MM.1S (cell line): Measurements from ENCODE around the gene MEIOC.

Source experiments
- DNase-seq: peaks from one replicate; pipeline ENCODE4 v3.0.0-alpha.2; 2015
- H2AFZ ChIP-seq: fragments of 300-600 bp; sonication (generic); 2 replicates; pipeline ENCODE4 v1.6.0; 2016; ENCODE audit warnings: antibody characterized with exemption, low read length
- H3F3A ChIP-seq: fragments of 300-600 bp; sonication (generic); 2 replicates; pipeline ENCODE4 v1.6.1; 2016; ENCODE audit warnings: mild to moderate bottlenecking, antibody characterized with exemption, low read length, moderate library complexity, mixed read lengths; ENCODE audit not compliant: insufficient read depth
- H3K27ac ChIP-seq: fragments of 300-600 bp; sonication (generic); 2 replicates; pipeline ENCODE4 v1.5.1; 2016; ENCODE audit warnings: mild to moderate bottlenecking, low read length
- H3K27me3 ChIP-seq: fragments of 300-600 bp; sonication (generic); replicated peaks from 2 replicates; pipeline ENCODE4 v1.6.0; 2016; ENCODE audit warnings: low read length; ENCODE audit not compliant: insufficient read depth
- H3K36me3 ChIP-seq: fragments of 300-600 bp; sonication (generic); replicated peaks from 2 replicates; pipeline ENCODE4 v1.6.1; 2016; ENCODE audit warnings: mild to moderate bottlenecking, low read length, mixed read lengths; ENCODE audit not compliant: insufficient read depth
- H3K4me1 ChIP-seq: fragments of 300-600 bp; sonication (generic); 2 replicates; pipeline ENCODE4 v1.6.1; 2016; ENCODE audit warnings: low read length, mixed read lengths
- H3K4me2 ChIP-seq: fragments of 300-600 bp; sonication (generic); 2 replicates; pipeline ENCODE4 v1.6.0; 2016; ENCODE audit warnings: low read depth, low read length
- H3K4me3 ChIP-seq: fragments of 300-600 bp; sonication (generic); 2 replicates; pipeline ENCODE4 v1.5.1; 2016; ENCODE audit warnings: low read length, mixed read lengths
- H3K79me2 ChIP-seq: fragments of 300-600 bp; sonication (generic); 2 replicates; pipeline ENCODE4 v1.6.1; 2016; ENCODE audit warnings: mixed run types, low read length, mixed read lengths
- H3K9ac ChIP-seq: fragments of 300-600 bp; sonication (generic); 2 replicates; pipeline ENCODE4 v1.6.1; 2016; ENCODE audit warnings: low read length, mixed read lengths
- H3K9me2 ChIP-seq: fragments of 300-600 bp; sonication (generic); replicated peaks from 2 replicates; pipeline ENCODE4 v1.6.1; 2016; ENCODE audit warnings: mild to moderate bottlenecking, low read length, mixed read lengths; ENCODE audit not compliant: insufficient read depth
- H3K9me3 ChIP-seq: fragments of 300-600 bp; sonication (generic); replicated peaks from 2 replicates; pipeline ENCODE4 v1.6.1; 2016; ENCODE audit warnings: mild to moderate bottlenecking, low read length, mixed read lengths; ENCODE audit not compliant: insufficient read depth
- H4K20me1 ChIP-seq: fragments of 300-600 bp; sonication (generic); 2 replicates; pipeline ENCODE4 v1.6.1; 2016; ENCODE audit warnings: mild to moderate bottlenecking, low read length, moderate library complexity, mixed read lengths; ENCODE audit not compliant: insufficient read depth
- CTCF ChIP-seq: fragments of 300-600 bp; sonication (generic); IDR thresholded peaks from 2 replicates; pipeline ENCODE4 v1.5.1; 2016; ENCODE audit warnings: antibody characterized with exemption, low read length, mixed read lengths
- EZH2 ChIP-seq: fragments of 300-600 bp; sonication (generic); optimal IDR thresholded peaks from 2 replicates; pipeline ENCODE3; 2017; ENCODE audit warnings: low read depth, mild to moderate bottlenecking, antibody characterized with exemption, low read length, mixed read lengths
- EZH2phosphoT487 ChIP-seq: fragments of 300-600 bp; sonication (generic); IDR thresholded peaks from 2 replicates; pipeline ENCODE4 v1.6.1; 2018; ENCODE audit warnings: antibody characterized with exemption, low read length

MEIOC gene

DNA sequence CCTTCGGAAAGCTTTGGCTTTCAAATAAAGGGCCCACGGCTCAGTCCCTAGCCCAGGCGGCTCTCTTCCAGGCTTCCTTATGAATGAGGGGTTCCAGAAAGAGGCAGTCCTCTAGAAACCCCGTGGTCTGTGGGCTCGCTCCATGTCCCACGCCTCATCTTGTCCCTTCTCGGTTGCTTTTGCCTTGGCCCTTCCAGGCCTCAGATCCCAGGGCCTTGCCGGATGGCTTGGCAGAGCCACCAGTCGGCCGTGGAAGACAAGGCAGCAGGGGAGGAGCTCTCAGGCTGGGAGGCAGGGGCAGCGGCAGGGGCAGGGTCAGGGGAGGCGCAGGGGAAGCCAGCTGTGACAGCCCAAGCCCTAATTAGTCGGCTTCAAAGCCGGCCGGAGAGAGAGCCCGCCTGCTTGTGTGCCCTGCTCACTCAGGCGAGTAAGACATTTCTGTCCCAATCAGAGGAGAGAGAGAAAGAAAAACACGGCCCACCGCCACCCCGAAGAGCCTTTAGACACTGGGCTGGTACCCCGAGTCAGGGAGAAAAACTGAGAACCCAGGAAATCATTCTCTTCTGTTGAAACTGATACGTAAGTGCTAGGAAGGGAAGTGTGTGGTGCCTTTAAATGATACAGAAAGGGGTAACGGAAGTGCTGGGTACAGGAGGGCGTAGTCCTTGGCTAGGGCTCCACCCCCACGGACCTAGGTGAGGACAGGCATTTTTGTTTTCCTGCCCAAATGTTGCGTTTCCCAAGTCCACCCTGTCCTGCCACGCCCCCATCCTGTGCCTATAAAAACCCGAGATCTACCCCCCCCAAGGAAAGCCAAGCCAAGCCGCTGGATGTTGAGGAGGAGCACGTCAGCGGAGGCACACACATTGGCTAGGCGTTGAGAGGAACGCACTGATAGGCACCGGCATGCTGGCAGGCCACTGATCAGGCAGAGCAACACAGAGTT, 27.8 kb upstream of the MEIOC start:
- DNase-seq = no peak
- no peaks in the 10 kb centered on the region for H3K79me2 ChIP-seq
- H3K9ac ChIP-seq = no peak overlapping the region
- H2AFZ ChIP-seq = no peak overlapping the region
- TF ChIP-seq CTCF = no peak
- TF ChIP-seq EZH2 = no peak
- TF ChIP-seq EZH2phosphoT487 = no peak
- no peaks in the 10 kb centered on the region for H4K20me1 ChIP-seq
- H3K4me2 ChIP-seq = no peak overlapping the region
- H3F3A ChIP-seq = no peaks in the 10 kb centered on the region
- H3K4me3 ChIP-seq = no peak overlapping the region
- H3K9me2 ChIP-seq = no peaks in the 10 kb centered on the region
- no peaks in the 10 kb centered on the region for H3K36me3 ChIP-seq
- no peak overlapping the region for H3K27ac ChIP-seq
- no peaks in the 10 kb centered on the region for H3K27me3 ChIP-seq
- no peaks in the 10 kb centered on the region for H3K9me3 ChIP-seq
- no peaks in the 10 kb centered on the region for H3K4me1 ChIP-seq

- Histone ChIP-seq H4K20me1 (no peaks in the 10 kb centered on the region), H3K4me2 (no peak overlapping the region), H3K27me3 (no peaks in the 10 kb centered on the region), H3K36me3 (no peaks in the 10 kb centered on the region), H3K4me3 (no peak overlapping the region), H3K4me1 (no peaks in the 10 kb centered on the region), H3K9me3 (no peaks in the 10 kb centered on the region), H3K79me2 (no peaks in the 10 kb centered on the region), H3K9ac (no peak overlapping the region), H3K9me2 (no peaks in the 10 kb centered on the region), H2AFZ (no peak overlapping the region), H3K27ac (no peak overlapping the region), H3F3A (no peaks in the 10 kb centered on the region)
- no peak for DNase-seq
- TF ChIP-seq EZH2 = no peak
- no peak for TF ChIP-seq CTCF
- no peak for TF ChIP-seq EZH2phosphoT487
These were observed 27.0 kb upstream of the MEIOC start for GRCh38 chr17:44629314-44629713.

GRCh38 chr17:44630703-44631102, 25.6 kb upstream of the MEIOC start:
- Histone ChIP-seq H3K79me2 (no peaks in the 10 kb centered on the region), H3K9ac (no peak overlapping the region), H2AFZ (no peak overlapping the region), H3K4me3 (no peak overlapping the region), H3K27me3 (no peaks in the 10 kb centered on the region), H3K9me3 (no peaks in the 10 kb centered on the region), H3K4me1 (no peaks in the 10 kb centered on the region), H3K9me2 (no peaks in the 10 kb centered on the region), H4K20me1 (no peaks in the 10 kb centered on the region), H3K4me2 (no peak overlapping the region), H3K27ac (no peak overlapping the region), H3F3A (no peaks in the 10 kb centered on the region), H3K36me3 (no peaks in the 10 kb centered on the region)
- TF ChIP-seq EZH2phosphoT487 (no peak), CTCF (no peak), EZH2 (no peak)
- DNase-seq = no peak
